Activated CD8-positive, alpha-beta T cell treated with anti-CD3 and anti-CD28 coated beads for 36 hours (primary cell): ENCODE data around the gene CNOT4. TPM values are rescaled to one million over a fixed set of nuclear protein-coding genes. Genes with fewer than 3 reads are reported as not detected.
"Not testable (repeated sequence)": the region's sequence is repeated elsewhere in the genome, so short reads cannot be mapped to it uniquely, and the experiment has no call there.

Experiments
- ATAC-seq: fragments of 200-7000 bp; cut with Tn5 transposase; one replicate; pipeline ENCODE4 v1.10.0; 2021; ENCODE audit warnings: mild to moderate bottlenecking, moderate library complexity
- CTCF ChIA-PET: fragments of 350-600 bp; sonication (Branson Sonifier 250); formaldehyde crosslinking; loops from one replicate; lab custom pipeline; 2021; ENCODE audit warnings: antibody characterized with exemption; lab: Charles Lee
- POLR2A ChIA-PET: fragments of 350-600 bp; sonication (Branson Sonifier 250); formaldehyde crosslinking; loops from one replicate; lab custom pipeline; 2021; ENCODE audit warnings: antibody characterized with exemption; lab: Charles Lee
- DNase-seq: peaks from one replicate; pipeline ENCODE4 v3.0.0-alpha.2; 2020
- H3K27ac Mint-ChIP-seq: one replicate; pipeline ENCODE4 v1.8.0; 2021; ENCODE audit warnings: mild to moderate bottlenecking, mixed read lengths
- H3K27me3 Mint-ChIP-seq: one replicate; pipeline ENCODE4 v1.8.0; 2021; ENCODE audit warnings: mixed read lengths
- H3K36me3 Mint-ChIP-seq: one replicate; pipeline ENCODE4 v1.8.0; 2021; ENCODE audit warnings: low read depth, mixed read lengths
- H3K4me1 Mint-ChIP-seq: one replicate; pipeline ENCODE4 v1.8.0; 2021; ENCODE audit warnings: low read depth, mixed read lengths
- H3K4me3 Mint-ChIP-seq: one replicate; pipeline ENCODE4 v1.8.0; 2021; ENCODE audit warnings: mild to moderate bottlenecking, moderate library complexity, mixed read lengths
- H3K9me3 Mint-ChIP-seq: one replicate; pipeline ENCODE4 v1.8.0; 2021; ENCODE audit warnings: mixed read lengths
- intact Hi-C: fragments of 100-400 bp; cut with micrococcal nuclease; formaldehyde crosslinking; loops from one replicate; pipeline ENCODE4 v1.10.0; 2022
- total RNA-seq, 2 experiments: library from RNA; stranded (reverse); gene quantifications; one replicate each; pipeline ENCODE4 v1.2.3, GENCODE V29; 2021
- TF ChIP-seq, protein P1 (sequence below): fragments of 200-600 bp; IDR thresholded peaks from one replicate; pipeline ENCODE4 v1.8.0; 2022; ENCODE audit warnings: antibody characterized with exemption, mild to moderate bottlenecking

CNOT4 gene
- total RNA-seq, 2 experiments from 2014 or later = 22.0 to 23.6 TPM

DNA sequence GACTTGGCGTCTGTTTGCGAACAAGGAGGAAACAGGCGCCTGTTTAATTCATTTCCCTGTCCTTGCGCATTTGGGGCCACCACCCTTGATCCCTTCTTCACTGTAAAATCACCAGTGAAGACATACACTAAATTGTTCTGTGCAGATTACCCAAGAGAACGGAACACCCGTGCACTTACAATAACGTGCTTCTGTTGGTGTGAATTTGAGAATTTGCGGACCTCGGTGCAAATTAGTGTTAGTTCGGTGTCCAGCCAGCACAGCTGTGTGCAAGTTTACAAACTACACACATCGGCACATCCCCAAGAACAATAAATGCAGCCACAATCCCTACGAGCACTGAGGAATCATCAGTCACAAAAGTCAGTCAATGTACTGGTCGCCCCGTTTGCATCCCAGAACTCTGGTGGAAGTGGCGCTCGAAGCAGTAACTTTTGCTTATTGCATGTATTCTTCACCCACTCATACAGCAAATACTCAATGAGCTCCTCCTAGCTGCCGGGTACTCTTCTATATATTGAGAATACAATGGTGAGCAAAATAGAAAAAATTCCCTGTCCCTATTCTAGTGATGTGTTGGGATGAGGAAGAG lies 786 bp upstream of the CNOT4 start:
- ChIA-PET POLR2A (interaction anchor here (1.4 kb wide), 1 partner anchor 45 kb away, joined by 3 read pairs; no protein-coding TSS in a partner anchor), CTCF (interaction anchor here (0.7 to 1.4 kb wide), 4 partner anchors 10 to 1804 kb away, joined by 3 to 5 read pairs (median 4); no protein-coding TSS in a partner anchor)
- intact Hi-C loops = loop anchor here (1.0 to 10.0 kb wide), 3 partner anchors 47 to 228 kb away; partner anchors contain the start of gene NUP205
- no peak overlapping the region for H3K4me3 Mint-ChIP-seq
- H3K9me3 Mint-ChIP-seq = no peaks in the 10 kb centered on the region
- ATAC-seq (no peak), DNase-seq (peak; percentile 4)
- no peaks in the 10 kb centered on the region for H3K27me3 Mint-ChIP-seq
- peaks cover 15% of the 10 kb centered on the region for H3K4me1 Mint-ChIP-seq
- no peak overlapping the region for H3K27ac Mint-ChIP-seq
- TF ChIP-seq, protein P1, sequence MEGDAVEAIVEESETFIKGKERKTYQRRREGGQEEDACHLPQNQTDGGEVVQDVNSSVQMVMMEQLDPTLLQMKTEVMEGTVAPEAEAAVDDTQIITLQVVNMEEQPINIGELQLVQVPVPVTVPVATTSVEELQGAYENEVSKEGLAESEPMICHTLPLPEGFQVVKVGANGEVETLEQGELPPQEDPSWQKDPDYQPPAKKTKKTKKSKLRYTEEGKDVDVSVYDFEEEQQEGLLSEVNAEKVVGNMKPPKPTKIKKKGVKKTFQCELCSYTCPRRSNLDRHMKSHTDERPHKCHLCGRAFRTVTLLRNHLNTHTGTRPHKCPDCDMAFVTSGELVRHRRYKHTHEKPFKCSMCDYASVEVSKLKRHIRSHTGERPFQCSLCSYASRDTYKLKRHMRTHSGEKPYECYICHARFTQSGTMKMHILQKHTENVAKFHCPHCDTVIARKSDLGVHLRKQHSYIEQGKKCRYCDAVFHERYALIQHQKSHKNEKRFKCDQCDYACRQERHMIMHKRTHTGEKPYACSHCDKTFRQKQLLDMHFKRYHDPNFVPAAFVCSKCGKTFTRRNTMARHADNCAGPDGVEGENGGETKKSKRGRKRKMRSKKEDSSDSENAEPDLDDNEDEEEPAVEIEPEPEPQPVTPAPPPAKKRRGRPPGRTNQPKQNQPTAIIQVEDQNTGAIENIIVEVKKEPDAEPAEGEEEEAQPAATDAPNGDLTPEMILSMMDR = no peak
- no peaks in the 10 kb centered on the region for H3K36me3 Mint-ChIP-seq

DNA sequence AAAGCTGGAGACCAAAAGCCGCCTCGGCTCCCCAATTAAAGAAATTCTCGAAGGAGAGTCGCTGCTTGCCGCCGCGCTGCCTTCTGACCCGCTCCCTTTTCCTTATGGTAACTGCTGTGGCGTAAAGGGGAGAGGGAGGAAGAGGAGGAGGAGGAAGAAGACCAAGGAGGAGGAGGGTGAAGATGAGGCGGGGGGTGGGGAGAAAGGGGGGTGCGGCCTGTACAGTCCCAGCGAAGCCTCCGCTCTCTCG lies 388 bp downstream of the CNOT4 start:
- intact Hi-C loops = no loop called here
- peaks cover 3% of the 10 kb centered on the region for H3K36me3 Mint-ChIP-seq
- H3K27me3 Mint-ChIP-seq = no peaks in the 10 kb centered on the region
- ATAC-seq (no peak), DNase-seq (no peak)
- peaks cover 21% of the 10 kb centered on the region for H3K4me1 Mint-ChIP-seq
- H3K4me3 Mint-ChIP-seq = no peak overlapping the region
- TF ChIP-seq, protein P1 = no peak
- H3K27ac Mint-ChIP-seq = no peak overlapping the region
- ChIA-PET POLR2A (interaction anchor here (0.9 to 1.4 kb wide), 4 partner anchors 9 to 51 kb away, joined by 3 to 4 read pairs (median 4); partner anchors contain the start of gene NUP205), CTCF (interaction anchor here (1.0 kb wide), 1 partner anchor 229 kb away, joined by 4 read pairs; no protein-coding TSS in a partner anchor)
- no peaks in the 10 kb centered on the region for H3K9me3 Mint-ChIP-seq

DNA sequence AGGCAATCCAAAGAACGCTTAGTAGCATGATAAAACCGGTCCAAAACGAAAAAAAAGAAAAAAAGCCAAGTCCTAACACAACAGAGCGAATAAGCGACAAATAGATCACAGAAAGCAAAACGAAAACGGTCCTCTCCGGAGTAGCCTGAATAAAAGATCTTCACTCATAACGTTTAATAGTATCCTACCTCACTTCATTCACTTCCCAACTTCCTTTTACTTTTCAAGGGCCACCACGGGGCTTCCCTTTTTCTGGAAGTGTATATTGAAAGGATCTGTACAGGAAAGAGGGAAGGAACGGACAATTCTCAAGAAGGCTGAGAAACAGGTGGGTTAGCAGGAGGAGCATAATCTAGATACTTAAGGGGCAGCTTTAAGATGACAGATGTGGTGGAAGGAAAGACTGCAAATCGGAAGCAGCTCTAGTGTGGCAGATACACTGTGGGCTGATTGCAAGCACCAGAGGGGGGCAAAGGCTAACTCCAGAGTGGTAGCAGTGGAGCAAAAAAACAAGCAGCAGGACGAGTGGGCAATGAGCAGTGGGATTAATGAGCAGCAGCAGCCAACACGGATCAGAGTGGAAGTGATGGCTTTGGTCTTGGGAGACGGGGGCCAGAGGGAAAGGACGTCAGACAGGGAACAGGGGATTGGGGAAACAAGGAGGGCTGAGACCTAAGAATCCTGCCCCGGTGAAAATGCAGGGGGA lies 866 bp downstream of the CNOT4 start:
- no peaks in the 10 kb centered on the region for H3K27me3 Mint-ChIP-seq
- CTCF ChIA-PET = interaction anchor here (1.0 kb wide), 1 partner anchor 228 kb away, joined by 4 read pairs; no protein-coding TSS in a partner anchor
- POLR2A ChIA-PET = interaction anchor here (0.8 to 1.4 kb wide), 5 partner anchors 8 to 51 kb away, joined by 3 to 4 read pairs (median 3); partner anchors contain the start of gene NUP205
- DNase-seq = peak; percentile 60
- H3K36me3 Mint-ChIP-seq = peaks cover 3% of the 10 kb centered on the region
- H3K27ac Mint-ChIP-seq = no peak overlapping the region
- intact Hi-C loops = no loop called here
- peaks cover 21% of the 10 kb centered on the region for H3K4me1 Mint-ChIP-seq
- peak; percentile 32 for ATAC-seq
- TF ChIP-seq, protein P1 = no peak
- no peaks in the 10 kb centered on the region for H3K9me3 Mint-ChIP-seq
- no peak overlapping the region for H3K4me3 Mint-ChIP-seq

DNA sequence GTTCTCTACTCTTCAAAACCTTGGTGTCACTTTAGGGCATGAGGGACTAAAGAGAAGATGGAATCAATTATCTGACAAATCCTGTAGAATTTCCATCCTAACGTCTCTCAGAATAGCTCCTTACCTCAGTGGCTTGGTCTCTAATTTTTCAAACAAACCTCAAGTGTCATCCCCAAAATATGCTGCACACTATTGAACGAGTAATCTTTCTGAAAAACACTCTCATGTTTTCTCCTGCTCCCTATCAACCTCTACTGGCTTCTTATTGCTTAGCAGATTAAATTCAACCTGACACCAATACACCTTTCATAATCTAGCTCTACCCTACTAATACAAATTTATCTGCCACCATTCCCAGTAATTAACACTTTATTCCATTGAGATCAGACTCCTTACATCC lies 8.5 kb downstream of the CNOT4 start:
- Mint-ChIP-seq H3K4me1 (peaks cover 59% of the 10 kb centered on the region), H3K27ac (no peak overlapping the region), H3K27me3 (no peaks in the 10 kb centered on the region), H3K4me3 (no peak overlapping the region), H3K36me3 (peaks cover 9% of the 10 kb centered on the region), H3K9me3 (no peaks in the 10 kb centered on the region)
- intact Hi-C loops = no loop called here
- ChIA-PET POLR2A (no interaction called here), CTCF (interaction anchor here (1.0 kb wide), 2 partner anchors 28 to 221 kb away, joined by 3 to 4 read pairs; no protein-coding TSS in a partner anchor)
- peak; percentile 34 for ATAC-seq
- TF ChIP-seq, protein P1 = no peak
- DNase-seq = no peak

DNA sequence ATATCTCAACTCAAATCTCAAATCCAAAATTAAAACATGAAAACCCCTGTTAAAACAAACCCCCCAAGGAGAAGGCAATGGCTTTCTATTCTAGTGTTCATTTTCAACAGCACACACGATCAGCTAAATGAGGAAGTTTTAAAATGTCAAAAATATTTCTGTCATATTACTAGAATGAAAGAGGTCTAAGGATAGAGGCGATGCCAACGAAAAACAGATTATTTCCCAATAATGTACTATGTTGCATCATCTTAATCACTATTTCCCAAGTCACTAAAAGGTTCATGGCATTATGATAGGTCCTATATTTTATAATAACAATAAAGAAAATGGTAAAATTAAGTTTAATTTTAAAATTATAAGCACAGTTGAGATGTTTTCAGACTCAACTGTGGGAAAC lies 10.1 kb downstream of the CNOT4 start:
- Mint-ChIP-seq H3K27me3 (no peaks in the 10 kb centered on the region), H3K9me3 (no peaks in the 10 kb centered on the region), H3K27ac (peak overlapping the region; percentile 47), H3K4me3 (no peak overlapping the region), H3K4me1 (peaks cover 53% of the 10 kb centered on the region), H3K36me3 (peaks cover 6% of the 10 kb centered on the region)
- DNase-seq (no peak), ATAC-seq (no peak)
- ChIA-PET POLR2A (no interaction called here), CTCF (interaction anchor here (1.6 kb wide), 1 partner anchor 226 kb away, joined by 4 read pairs; no protein-coding TSS in a partner anchor)
- intact Hi-C loops = no loop called here
- TF ChIP-seq, protein P1 = no peak

DNA sequence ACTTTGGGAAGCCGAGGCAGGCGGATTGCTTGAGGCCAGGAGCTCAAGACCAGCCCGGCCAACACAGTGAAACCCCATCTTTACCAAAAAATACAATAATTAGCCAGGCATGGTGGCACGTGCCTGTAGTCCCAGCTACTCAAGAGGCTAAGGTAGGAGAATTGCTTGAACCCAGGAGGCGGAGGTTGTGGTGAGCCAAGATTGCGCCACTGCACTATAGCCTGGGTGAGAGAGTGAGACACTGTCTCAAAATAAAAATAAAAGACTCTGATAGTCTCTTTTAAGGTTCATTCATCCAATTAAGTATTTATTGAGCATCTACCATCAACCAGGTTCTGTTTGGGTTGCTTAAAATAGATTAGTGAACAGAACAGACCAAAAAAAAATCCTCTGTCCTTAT lies 12.7 kb downstream of the CNOT4 start:
- H3K27me3 Mint-ChIP-seq, H3K36me3 Mint-ChIP-seq, DNase-seq, intact Hi-C loops, H3K4me3 Mint-ChIP-seq, H3K9me3 Mint-ChIP-seq, POLR2A ChIA-PET, ATAC-seq, H3K27ac Mint-ChIP-seq, CTCF ChIA-PET: not testable (repeated sequence)
- H3K4me1 Mint-ChIP-seq = peaks cover 51% of the 10 kb centered on the region
